ENCODE measurements around the gene TMEM163. TPM values are rescaled to one million over a fixed set of nuclear protein-coding genes. Genes with fewer than 3 reads are reported as not detected.

Gene TMEM163
- total RNA-seq, 2 donors from 2014 or later = 0.24 TPM; not detected in 1

DNA sequence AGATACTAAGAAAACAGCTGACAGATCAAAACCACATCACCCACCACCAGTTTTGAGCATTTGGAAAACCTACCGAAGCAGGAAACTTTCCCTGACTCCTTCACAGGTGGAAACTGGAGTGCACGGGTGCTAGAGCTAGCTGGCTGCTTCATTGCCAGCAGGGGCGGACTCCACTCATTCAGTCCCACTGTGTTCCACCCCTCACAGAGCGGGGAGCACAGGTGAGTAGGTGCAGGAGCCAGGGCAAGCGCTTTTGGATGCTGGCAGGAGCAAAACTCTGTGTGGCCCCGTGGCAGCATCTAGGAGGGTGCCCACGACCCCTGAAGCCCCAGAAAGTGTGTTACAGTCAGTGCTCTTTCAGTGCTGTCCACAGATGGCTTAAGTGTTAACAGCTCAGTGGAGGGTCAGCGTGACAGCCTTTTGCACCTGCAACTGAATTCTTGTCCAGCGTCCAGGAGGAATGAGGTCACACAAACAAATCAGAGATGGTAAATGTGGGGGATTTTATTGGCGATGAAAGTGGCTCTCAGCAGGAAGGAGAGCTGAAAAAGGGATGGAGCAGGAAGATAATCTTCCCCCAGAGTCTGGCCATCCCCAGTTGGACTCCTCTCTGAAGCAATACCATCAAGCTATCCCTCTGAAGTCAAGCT lies 71.1 kb downstream of the TMEM163 start:
- no peaks in the 10 kb centered on the region for H3K9me3 Mint-ChIP-seq
- Histone ChIP-seq H3K27me3 (ENCODE audit: control insufficient read depth, insufficient read depth, low read length, poor library complexity, severe bottlenecking) (no peaks in the 10 kb centered on the region), H3K27ac (ENCODE audit: low read depth, low read length) (no peak overlapping the region), H3K9me3 (ENCODE audit: control insufficient read depth, low read length) (no peaks in the 10 kb centered on the region), H3K36me3 (ENCODE audit: control insufficient read depth, insufficient read depth, low read length) (no peaks in the 10 kb centered on the region), H3K4me3 (ENCODE audit: low read length) (no peak overlapping the region), H3K9ac (ENCODE audit: extremely low read depth, low read length, poor library complexity, severe bottlenecking) (no peak overlapping the region), H3K4me1 (ENCODE audit: control insufficient read depth, insufficient read depth, low read length) (no peaks in the 10 kb centered on the region)
- peaks cover 5% of the 10 kb centered on the region for H3K27me3 Mint-ChIP-seq (ENCODE audit: insufficient read depth)
- WGBS, 2 experiments (ENCODE audit: insufficient coverage in 1 of 2, insufficient read length in 1 of 2) = 89 to 95% methylated on average over 7 to 10 of the region's 10 CpGs
- H3K36me3 Mint-ChIP-seq (ENCODE audit: low read depth) = no peaks in the 10 kb centered on the region
- no peak overlapping the region for H3K4me3 Mint-ChIP-seq
- no peak for DNase-seq
- TF ChIP-seq, protein P1, sequence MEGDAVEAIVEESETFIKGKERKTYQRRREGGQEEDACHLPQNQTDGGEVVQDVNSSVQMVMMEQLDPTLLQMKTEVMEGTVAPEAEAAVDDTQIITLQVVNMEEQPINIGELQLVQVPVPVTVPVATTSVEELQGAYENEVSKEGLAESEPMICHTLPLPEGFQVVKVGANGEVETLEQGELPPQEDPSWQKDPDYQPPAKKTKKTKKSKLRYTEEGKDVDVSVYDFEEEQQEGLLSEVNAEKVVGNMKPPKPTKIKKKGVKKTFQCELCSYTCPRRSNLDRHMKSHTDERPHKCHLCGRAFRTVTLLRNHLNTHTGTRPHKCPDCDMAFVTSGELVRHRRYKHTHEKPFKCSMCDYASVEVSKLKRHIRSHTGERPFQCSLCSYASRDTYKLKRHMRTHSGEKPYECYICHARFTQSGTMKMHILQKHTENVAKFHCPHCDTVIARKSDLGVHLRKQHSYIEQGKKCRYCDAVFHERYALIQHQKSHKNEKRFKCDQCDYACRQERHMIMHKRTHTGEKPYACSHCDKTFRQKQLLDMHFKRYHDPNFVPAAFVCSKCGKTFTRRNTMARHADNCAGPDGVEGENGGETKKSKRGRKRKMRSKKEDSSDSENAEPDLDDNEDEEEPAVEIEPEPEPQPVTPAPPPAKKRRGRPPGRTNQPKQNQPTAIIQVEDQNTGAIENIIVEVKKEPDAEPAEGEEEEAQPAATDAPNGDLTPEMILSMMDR (conservative IDR thresholded peaks at IDR 0.05) = no peak
- H3K27ac Mint-ChIP-seq = no peak overlapping the region
- H3K4me1 Mint-ChIP-seq = no peaks in the 10 kb centered on the region

DNA sequence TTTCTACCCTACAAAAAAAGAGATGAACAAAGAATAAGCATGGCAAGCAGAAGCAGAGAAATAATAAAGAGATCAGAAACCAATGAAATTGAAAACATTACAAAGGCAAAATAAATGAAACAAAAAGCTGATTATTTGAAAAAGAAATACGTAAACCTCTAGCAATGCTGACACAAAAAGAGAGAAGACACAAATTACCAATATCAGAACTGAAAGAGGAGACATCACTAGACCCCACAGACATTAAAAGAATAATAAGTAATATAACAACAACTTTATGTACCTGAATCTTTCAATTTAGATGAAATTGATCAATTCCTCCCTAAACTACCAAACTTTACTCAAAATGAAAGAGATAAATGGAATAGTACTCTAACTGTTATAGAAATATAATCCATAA lies 75.9 kb downstream of the TMEM163 start:
- Histone ChIP-seq H3K4me1 (ENCODE audit: control insufficient read depth, insufficient read depth, low read length) (no peaks in the 10 kb centered on the region), H3K36me3 (ENCODE audit: control insufficient read depth, insufficient read depth, low read length) (no peaks in the 10 kb centered on the region), H3K27ac (ENCODE audit: low read depth, low read length) (no peak overlapping the region), H3K27me3 (ENCODE audit: control insufficient read depth, insufficient read depth, low read length, poor library complexity, severe bottlenecking) (no peaks in the 10 kb centered on the region), H3K9ac (ENCODE audit: extremely low read depth, low read length, poor library complexity, severe bottlenecking) (no peak overlapping the region), H3K4me3 (ENCODE audit: low read length) (no peak overlapping the region), H3K9me3 (ENCODE audit: control insufficient read depth, low read length) (no peaks in the 10 kb centered on the region)
- no peaks in the 10 kb centered on the region for H3K36me3 Mint-ChIP-seq (ENCODE audit: low read depth)
- DNase-seq = no peak
- peaks cover 3% of the 10 kb centered on the region for H3K27me3 Mint-ChIP-seq (ENCODE audit: insufficient read depth)
- H3K9me3 Mint-ChIP-seq = no peaks in the 10 kb centered on the region
- TF ChIP-seq, protein P1 (conservative IDR thresholded peaks at IDR 0.05) = no peak
- WGBS, 2 experiments (ENCODE audit: insufficient coverage in 1 of 2, insufficient read length in 1 of 2) = 100% methylated on average over 1 of the region's 1 CpG; no CpG with 5 or more reads in 1 of the 2 experiments
- H3K4me3 Mint-ChIP-seq = no peak overlapping the region
- H3K4me1 Mint-ChIP-seq = no peaks in the 10 kb centered on the region
- no peak overlapping the region for H3K27ac Mint-ChIP-seq

DNA sequence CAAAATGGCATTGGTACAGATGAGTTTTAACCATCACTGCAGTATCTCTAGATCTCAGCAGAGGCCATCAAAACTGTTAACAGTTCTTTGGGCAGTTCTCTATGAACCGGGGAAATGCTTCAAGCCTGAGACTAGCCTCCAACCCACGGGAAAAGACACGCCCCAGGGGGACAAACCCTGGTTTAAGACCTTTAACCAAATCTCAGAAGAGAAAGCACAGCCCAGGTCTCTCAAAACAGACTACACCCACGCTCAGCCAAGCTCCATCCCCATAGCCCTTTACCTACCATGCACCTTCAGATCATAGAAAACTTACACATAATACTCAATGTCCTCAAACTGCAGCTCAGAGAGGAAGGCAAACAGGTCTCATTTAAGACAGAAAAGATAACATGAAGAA lies 78.3 kb downstream of the TMEM163 start:
- no peak overlapping the region for H3K4me3 ChIP-seq (ENCODE audit: low read length)
- no peaks in the 10 kb centered on the region for H3K27me3 ChIP-seq (ENCODE audit: control insufficient read depth, insufficient read depth, low read length, poor library complexity, severe bottlenecking)
- H3K9ac ChIP-seq (ENCODE audit: extremely low read depth, low read length, poor library complexity, severe bottlenecking) = no peak overlapping the region
- H3K27ac ChIP-seq (ENCODE audit: low read depth, low read length) = no peak overlapping the region
- no peak overlapping the region for H3K4me3 Mint-ChIP-seq
- no peak overlapping the region for H3K27ac Mint-ChIP-seq
- H3K36me3 Mint-ChIP-seq (ENCODE audit: low read depth) = no peaks in the 10 kb centered on the region
- 78 to 100% methylated on average over 1 to 4 of the region's 4 CpGs for WGBS, 2 experiments (ENCODE audit: insufficient coverage in 1 of 2, insufficient read length in 1 of 2)
- no peak for DNase-seq
- no peaks in the 10 kb centered on the region for H3K9me3 ChIP-seq (ENCODE audit: control insufficient read depth, low read length)
- TF ChIP-seq, protein P1 (conservative IDR thresholded peaks at IDR 0.05) = no peak
- no peaks in the 10 kb centered on the region for H3K4me1 Mint-ChIP-seq
- no peaks in the 10 kb centered on the region for H3K9me3 Mint-ChIP-seq
- no peaks in the 10 kb centered on the region for H3K36me3 ChIP-seq (ENCODE audit: control insufficient read depth, insufficient read depth, low read length)
- H3K4me1 ChIP-seq (ENCODE audit: control insufficient read depth, insufficient read depth, low read length) = no peaks in the 10 kb centered on the region
- no peaks in the 10 kb centered on the region for H3K27me3 Mint-ChIP-seq (ENCODE audit: insufficient read depth)
